Adrenal gland (tissue), 5 donors: Measurements from ENCODE around the gene C6orf120.

Experiments used
- CTCF ChIP-seq, 6 experiments: fragments of 450-650 bp in 4 of 6; fragments of 200-600 bp in 2 of 6; sonication (generic) in 1 of 6; IDR thresholded peaks; 1 replicate in 5 of 6; 2 replicates in 1 of 6; pipeline versions ENCODE4 v1.5.1 to v1.8.0; 2016 to 2021; ENCODE audit warnings: antibody characterized with exemption in 6 of 6, mild to moderate bottlenecking in 2 of 6, moderate library complexity in 1 of 6
- POLR2A ChIP-seq, 2 donors: fragments of 450-650 bp; IDR thresholded peaks; one replicate each; pipeline ENCODE4 v1.6.1; 2017; ENCODE audit warnings: antibody characterized with exemption in 2 of 2, mild to moderate bottlenecking in 2 of 2, moderate library complexity in 1 of 2
- donor health status: DM: no; HTN: no; CAD: no.

GRCh38 chr6:169653691-169654090 is 48.2 kb upstream of the C6orf120 start:
- no peak for TF ChIP-seq POLR2A (IDR thresholded peaks at IDR 0.05)
- no peak for TF ChIP-seq CTCF (IDR thresholded peaks at IDR 0.05)
